ENCODE measurements around the gene PLTP. TPM values are rescaled to one million over a fixed set of nuclear protein-coding genes. Genes with fewer than 3 reads are reported as not detected.

Gene PLTP
- total RNA-seq, 1 experiment from 2014 or later, result 4.7 TPM

DNA sequence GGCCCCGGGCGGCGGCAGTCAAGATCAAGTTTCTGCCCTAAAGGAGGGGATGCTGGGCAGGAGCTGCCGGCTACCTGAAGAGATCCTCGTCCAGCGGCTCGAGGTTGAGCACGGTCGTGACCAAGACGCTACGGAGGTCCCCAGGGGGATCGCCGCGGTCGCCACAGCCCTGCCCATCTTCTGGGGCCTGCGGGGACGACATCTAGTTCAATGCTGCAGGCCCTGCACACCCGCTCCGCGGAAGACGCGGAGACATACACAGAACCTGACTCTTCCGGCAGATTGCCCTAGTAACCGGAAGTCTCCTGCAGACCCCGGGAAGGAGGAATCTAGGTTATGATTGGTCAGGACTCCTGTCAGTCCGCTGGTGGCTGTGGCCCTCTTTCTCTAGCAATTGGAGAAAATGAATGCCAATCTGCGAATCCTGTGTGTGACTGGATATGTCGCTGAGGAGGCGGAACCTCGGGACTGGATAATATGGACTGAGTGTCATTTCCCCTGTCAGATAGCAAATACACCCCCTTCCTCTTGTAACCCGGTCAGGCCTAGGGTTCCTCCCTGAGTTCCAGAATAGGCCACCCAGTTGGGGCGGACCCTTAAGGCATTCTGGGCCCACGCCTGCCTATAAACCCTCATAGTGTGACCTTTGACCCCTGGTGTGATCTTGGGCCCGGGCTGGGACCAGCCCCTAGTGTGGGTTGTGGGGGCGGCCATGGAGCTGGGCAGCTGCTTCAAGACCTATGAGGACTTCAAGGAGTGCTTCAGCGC, 54.7 kb downstream of the PLTP start, which contains the start of the genes ACOT8 and ZSWIM3:
Gene ACOT8, minus strand, starts transcription at position 279 of the 768 bp plus-strand sequence. Its CDS starts 77 bp downstream, at position 202.
Gene ZSWIM3, plus strand, starts transcription at position 501 of the 768 bp plus-strand sequence. Its CDS starts 212 bp downstream, at position 713.
- H3K4me2 ChIP-seq (ENCODE audit: low read length), result peak within 1 kb of the TSS; percentile 95
- no peaks in the 10 kb centered on the region for H3K27me3 ChIP-seq (ENCODE audit: insufficient read depth, low read length)
- H3K4me3 ChIP-seq (replicated peaks in 1 of 2; ENCODE audit: low read depth in 1 of 2, low read length in 2 of 2), result peak within 1 kb of the TSS; percentile 72 to 96
- DNase-seq (ENCODE audit: low read depth, low spot score) (peak; percentile 100), ATAC-seq (peak; percentile 98)
- peak within 1 kb of the TSS; percentile 73 for H3K9ac ChIP-seq (ENCODE audit: low read length)
- intact Hi-C loops (cut with micrococcal nuclease), result no loop called here
- H3K4me1 ChIP-seq (ENCODE audit: control insufficient read depth in 1 of 2, insufficient read depth in 2 of 2, low read length in 2 of 2), result peaks cover 15 to 36% of the 10 kb centered on the region in 2 experiments
- H3K79me2 ChIP-seq (ENCODE audit: insufficient read depth, low read length), result 0 out of 2 replicates have a peak, but pooled peaks cover 12% of the 10 kb centered on the region
- ChIA-PET CTCF (interaction anchor here (1.6 kb wide), 1 partner anchor 23 kb away, joined by 3 read pairs; the partner anchor contains the start of gene ZSWIM1), RAD21 (ENCODE audit: low non-redundant PET in 1 of 2, low total read pairs in 2 of 2, uncharacterized antibody in 2 of 2, unreplicated experiment in 2 of 2) (no interaction called here), POLR2A (interaction anchor here (1.9 kb wide), 1 partner anchor 24 kb away, joined by 8 read pairs; the partner anchor contains the start of gene ZSWIM1)
- TF ChIP-seq ZFX (IDR thresholded peaks at IDR 0.05) (peak; percentile 24; the same call in 1 of the 2 replicates), SIN3A (IDR thresholded peaks at IDR 0.05; ENCODE audit: low read depth) (peak; percentile 57; the same call in 1 of the 2 replicates), SRF (IDR thresholded peaks at IDR 0.05; ENCODE audit: low read depth) (no peak), POLR2AphosphoS5 (IDR thresholded peaks at IDR 0.05; ENCODE audit: low read depth, low read length) (peak; percentile 86), EZH2phosphoT487 (IDR thresholded peaks at IDR 0.05; ENCODE audit: borderline replicate concordance) (no peak), POLR2A (IDR thresholded peaks at IDR 0.05; ENCODE audit: borderline replicate concordance, extremely low read depth, insufficient read depth, insufficient read length) (peak; percentile 75), YY1 (IDR thresholded peaks at IDR 0.05; ENCODE audit: extremely low read depth, insufficient replicate concordance, low read depth, low read length) (peak; percentile 46), EZH2 (IDR thresholded peaks at IDR 0.05) (no peak), SP1 (IDR thresholded peaks at IDR 0.05; ENCODE audit: low read depth) (peak; percentile 100), CBX3 (IDR thresholded peaks at IDR 0.05; ENCODE audit: low read depth) (no peak), ELF1 (IDR thresholded peaks at IDR 0.05; ENCODE audit: borderline replicate concordance, low read depth) (peak; percentile 79), FOSL1 (IDR thresholded peaks at IDR 0.05; ENCODE audit: low read depth) (no peak)
- TF ChIP-seq, protein P1, sequence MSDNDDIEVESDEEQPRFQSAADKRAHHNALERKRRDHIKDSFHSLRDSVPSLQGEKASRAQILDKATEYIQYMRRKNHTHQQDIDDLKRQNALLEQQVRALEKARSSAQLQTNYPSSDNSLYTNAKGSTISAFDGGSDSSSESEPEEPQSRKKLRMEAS (IDR thresholded peaks at IDR 0.05), result no peak
- TF ChIP-seq, protein P2, sequence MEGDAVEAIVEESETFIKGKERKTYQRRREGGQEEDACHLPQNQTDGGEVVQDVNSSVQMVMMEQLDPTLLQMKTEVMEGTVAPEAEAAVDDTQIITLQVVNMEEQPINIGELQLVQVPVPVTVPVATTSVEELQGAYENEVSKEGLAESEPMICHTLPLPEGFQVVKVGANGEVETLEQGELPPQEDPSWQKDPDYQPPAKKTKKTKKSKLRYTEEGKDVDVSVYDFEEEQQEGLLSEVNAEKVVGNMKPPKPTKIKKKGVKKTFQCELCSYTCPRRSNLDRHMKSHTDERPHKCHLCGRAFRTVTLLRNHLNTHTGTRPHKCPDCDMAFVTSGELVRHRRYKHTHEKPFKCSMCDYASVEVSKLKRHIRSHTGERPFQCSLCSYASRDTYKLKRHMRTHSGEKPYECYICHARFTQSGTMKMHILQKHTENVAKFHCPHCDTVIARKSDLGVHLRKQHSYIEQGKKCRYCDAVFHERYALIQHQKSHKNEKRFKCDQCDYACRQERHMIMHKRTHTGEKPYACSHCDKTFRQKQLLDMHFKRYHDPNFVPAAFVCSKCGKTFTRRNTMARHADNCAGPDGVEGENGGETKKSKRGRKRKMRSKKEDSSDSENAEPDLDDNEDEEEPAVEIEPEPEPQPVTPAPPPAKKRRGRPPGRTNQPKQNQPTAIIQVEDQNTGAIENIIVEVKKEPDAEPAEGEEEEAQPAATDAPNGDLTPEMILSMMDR (IDR thresholded peaks at IDR 0.05 in 2 of 3, conservative IDR thresholded peaks at IDR 0.05 in 1 of 3; ENCODE audit: borderline replicate concordance in 1 of 3, insufficient read depth in 1 of 3, low read depth in 2 of 3, low read length in 2 of 3), result no peak
- TF ChIP-seq, protein P3, sequence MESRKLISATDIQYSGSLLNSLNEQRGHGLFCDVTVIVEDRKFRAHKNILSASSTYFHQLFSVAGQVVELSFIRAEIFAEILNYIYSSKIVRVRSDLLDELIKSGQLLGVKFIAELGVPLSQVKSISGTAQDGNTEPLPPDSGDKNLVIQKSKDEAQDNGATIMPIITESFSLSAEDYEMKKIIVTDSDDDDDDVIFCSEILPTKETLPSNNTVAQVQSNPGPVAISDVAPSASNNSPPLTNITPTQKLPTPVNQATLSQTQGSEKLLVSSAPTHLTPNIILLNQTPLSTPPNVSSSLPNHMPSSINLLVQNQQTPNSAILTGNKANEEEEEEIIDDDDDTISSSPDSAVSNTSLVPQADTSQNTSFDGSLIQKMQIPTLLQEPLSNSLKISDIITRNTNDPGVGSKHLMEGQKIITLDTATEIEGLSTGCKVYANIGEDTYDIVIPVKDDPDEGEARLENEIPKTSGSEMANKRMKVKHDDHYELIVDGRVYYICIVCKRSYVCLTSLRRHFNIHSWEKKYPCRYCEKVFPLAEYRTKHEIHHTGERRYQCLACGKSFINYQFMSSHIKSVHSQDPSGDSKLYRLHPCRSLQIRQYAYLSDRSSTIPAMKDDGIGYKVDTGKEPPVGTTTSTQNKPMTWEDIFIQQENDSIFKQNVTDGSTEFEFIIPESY (IDR thresholded peaks at IDR 0.05; ENCODE audit: extremely low read depth, insufficient replicate concordance, low read length), result peak; percentile 68
- no peaks in the 10 kb centered on the region for H3K9me2 ChIP-seq (ENCODE audit: insufficient read depth)
- no TSS peak for BruUV-seq (replicated peaks)
- no peaks in the 10 kb centered on the region for H3K9me3 ChIP-seq (ENCODE audit: control insufficient read depth in 1 of 2, insufficient read depth in 1 of 2, low read depth in 1 of 2, low read length in 2 of 2)
- H4K20me1 ChIP-seq (ENCODE audit: insufficient read depth), result no peaks in the 10 kb centered on the region
- no peak within 1 kb of the TSS for H2AFZ ChIP-seq (ENCODE audit: low read depth, low read length, poor library complexity, severe bottlenecking)
- H3K27ac ChIP-seq (ENCODE audit: low read depth, low read length), result peak within 1 kb of the TSS; percentile 55
- H3K36me3 ChIP-seq (ENCODE audit: control insufficient read depth in 1 of 2, insufficient read depth in 2 of 2, low read length in 2 of 2), result no peaks in the 10 kb centered on the region

Data from HCT116 (cell line).